Measurements from ENCODE around the gene LSM7.

DNA sequence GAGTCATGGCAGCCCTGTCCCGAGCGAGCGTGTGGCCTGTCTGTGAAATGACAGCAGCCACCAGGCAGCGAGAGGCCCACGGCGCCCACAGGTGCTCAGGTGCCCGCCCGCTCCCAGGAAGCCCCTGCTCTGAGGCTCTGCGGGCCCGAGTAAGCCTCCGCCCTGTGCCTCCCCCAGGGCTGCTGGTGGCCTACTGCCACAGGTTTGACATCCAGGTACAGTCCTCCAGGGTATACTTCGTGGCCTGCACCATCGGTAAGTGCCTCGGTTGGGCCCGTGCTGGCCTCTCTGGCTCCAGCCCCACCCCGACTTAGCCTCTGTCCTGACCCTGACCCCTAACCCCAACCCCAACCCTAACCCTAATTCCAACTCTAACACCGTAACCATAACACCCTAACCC, 16.7 kb upstream of the LSM7 start:
- TF ChIP-seq, protein P1, sequence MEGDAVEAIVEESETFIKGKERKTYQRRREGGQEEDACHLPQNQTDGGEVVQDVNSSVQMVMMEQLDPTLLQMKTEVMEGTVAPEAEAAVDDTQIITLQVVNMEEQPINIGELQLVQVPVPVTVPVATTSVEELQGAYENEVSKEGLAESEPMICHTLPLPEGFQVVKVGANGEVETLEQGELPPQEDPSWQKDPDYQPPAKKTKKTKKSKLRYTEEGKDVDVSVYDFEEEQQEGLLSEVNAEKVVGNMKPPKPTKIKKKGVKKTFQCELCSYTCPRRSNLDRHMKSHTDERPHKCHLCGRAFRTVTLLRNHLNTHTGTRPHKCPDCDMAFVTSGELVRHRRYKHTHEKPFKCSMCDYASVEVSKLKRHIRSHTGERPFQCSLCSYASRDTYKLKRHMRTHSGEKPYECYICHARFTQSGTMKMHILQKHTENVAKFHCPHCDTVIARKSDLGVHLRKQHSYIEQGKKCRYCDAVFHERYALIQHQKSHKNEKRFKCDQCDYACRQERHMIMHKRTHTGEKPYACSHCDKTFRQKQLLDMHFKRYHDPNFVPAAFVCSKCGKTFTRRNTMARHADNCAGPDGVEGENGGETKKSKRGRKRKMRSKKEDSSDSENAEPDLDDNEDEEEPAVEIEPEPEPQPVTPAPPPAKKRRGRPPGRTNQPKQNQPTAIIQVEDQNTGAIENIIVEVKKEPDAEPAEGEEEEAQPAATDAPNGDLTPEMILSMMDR (IDR thresholded peaks at IDR 0.05; ENCODE audit: low read length): no peak
- TF ChIP-seq EZH2 (IDR thresholded peaks at IDR 0.05; ENCODE audit: borderline replicate concordance, low read length): no peak

Measured in OCI-LY1 (cell line).